Aorta (tissue), 5 donors: ENCODE results near the gene NCKAP5. TPM values are rescaled to one million over a fixed set of nuclear protein-coding genes. Genes with fewer than 3 reads are reported as not detected.

Experiments
- ATAC-seq: fragments of 200-7000 bp; cut with Tn5 transposase; one replicate; pipeline ENCODE4 v1.9.1; 2022; ENCODE audit warnings: moderate library complexity; ENCODE audit not compliant: low FRiP score
- DNase-seq, 2 donors: peaks; one replicate each; pipeline ENCODE4 v3.0.0-alpha.2; 2020
- H3K27ac ChIP-seq, 2 donors: one replicate each; pipeline ENCODE4 v1.5.1; 2013; ENCODE audit warnings: low read length in 2 of 2, mild to moderate bottlenecking in 2 of 2, moderate library complexity in 2 of 2, control low read depth in 1 of 2, inconsistent platforms in 1 of 2, low read depth in 1 of 2
- H3K27me3 ChIP-seq, 2 donors: one replicate each; pipeline ENCODE4 v1.6.1; 2013; ENCODE audit warnings: control low read depth in 1 of 2, low read length in 1 of 2, mild to moderate bottlenecking in 1 of 2, moderate library complexity in 1 of 2; ENCODE audit not compliant: insufficient read depth in 2 of 2, control insufficient read depth in 1 of 2
- H3K36me3 ChIP-seq, 2 donors: one replicate each; pipeline ENCODE4 v1.6.1; 2013; ENCODE audit warnings: control low read depth in 1 of 2, low read length in 1 of 2, mild to moderate bottlenecking in 1 of 2; ENCODE audit not compliant: insufficient read depth in 2 of 2, control insufficient read depth in 1 of 2
- H3K4me1 ChIP-seq, 2 donors: one replicate each; pipeline ENCODE4 v1.6.1; 2013; ENCODE audit warnings: low read length in 2 of 2, control low read depth in 1 of 2, mild to moderate bottlenecking in 1 of 2, moderate library complexity in 1 of 2; ENCODE audit not compliant: insufficient read depth in 2 of 2, control insufficient read depth in 1 of 2
- H3K4me3 ChIP-seq, 2 donors: one replicate each; pipeline ENCODE4 v1.5.1; 2013; ENCODE audit warnings: low read length in 2 of 2, control low read depth in 1 of 2, mild to moderate bottlenecking in 1 of 2
- H3K9me3 ChIP-seq: one replicate; pipeline ENCODE4 v1.6.1; 2013; ENCODE audit warnings: mild to moderate bottlenecking, low read length; ENCODE audit not compliant: control insufficient read depth
- WGBS, 2 donors: extraction: QIAGEN DNeasy Blood & Tissue Kit; methylation state at CpG; one replicate each; pipeline ENCODE4 v1.1.7; 2013; 5-methylcytosine and 5-hydroxymethylcytosine counted together
- intact Hi-C, 2 donors: fragments of 100-400 bp; cut with DNase I; formaldehyde crosslinking; loops; one replicate each; pipeline versions ENCODE4 v1.14.2 to v1.15.0; 2022
- polyA plus RNA-seq, 2 donors: library from polyadenylated mRNA; stranded (reverse); fragments of 200-250 nt; gene quantifications; one replicate each; pipeline ENCODE4 v1.2.3, GENCODE V29; 2013
- total RNA-seq, 2 donors: library from RNA; stranded (reverse); fragmentation: NEBNext Ultra II Directional; extraction: Animal tissue kit (Norgen Biotek cat#: 25700); gene quantifications; one replicate each; pipeline ENCODE4 v1.2.1, GENCODE V29; 2021
- donor health status: healthy with polysubstance abuse.
- donor health status: Bipolar disorder and iron deficiency.
- donor health status: DM: no; HTN: no; CAD: no.
- donor health status: DM: no; HTN: no; CAD: no.
- donor health status: DM: yes; HTN: yes; CAD: no.

The NCKAP5 gene
- total and polyA plus RNA-seq, 4 donors = 0.75 to 7.5 (median 2.4) TPM; not detected in 1

DNA sequence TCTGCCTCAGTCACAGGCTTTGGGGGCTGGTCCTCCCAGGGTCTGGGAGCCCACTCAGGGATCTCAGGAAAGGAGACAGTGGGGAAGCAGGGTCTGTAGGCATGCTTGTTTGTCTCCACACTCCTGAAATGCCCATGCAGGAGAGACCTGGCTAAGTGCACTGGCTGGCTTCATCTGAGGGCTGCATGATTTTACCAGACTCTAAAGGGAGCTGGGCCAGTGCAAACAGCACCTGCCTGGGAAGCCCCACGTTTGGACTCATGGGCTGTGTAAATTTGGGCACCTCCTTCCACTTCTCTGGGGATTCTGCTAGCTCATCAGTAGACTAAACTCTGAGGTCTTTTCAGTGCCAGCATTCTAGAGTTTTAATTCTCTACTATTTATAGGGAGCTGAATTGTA, 931.9 kb downstream of the NCKAP5 start:
- H3K27ac ChIP-seq = no peak overlapping the region
- intact Hi-C loops = no loop called here
- H3K9me3 ChIP-seq = no peaks in the 10 kb centered on the region
- no peak for DNase-seq
- 11 to 27% methylated on average over 1 of the region's 1 CpG for WGBS, 2 donors
- ATAC-seq = no peak
- H3K4me1 ChIP-seq = no peaks in the 10 kb centered on the region
- H3K4me3 ChIP-seq = no peak overlapping the region
- no peaks in the 10 kb centered on the region for H3K27me3 ChIP-seq
- H3K36me3 ChIP-seq = no peaks in the 10 kb centered on the region

DNA sequence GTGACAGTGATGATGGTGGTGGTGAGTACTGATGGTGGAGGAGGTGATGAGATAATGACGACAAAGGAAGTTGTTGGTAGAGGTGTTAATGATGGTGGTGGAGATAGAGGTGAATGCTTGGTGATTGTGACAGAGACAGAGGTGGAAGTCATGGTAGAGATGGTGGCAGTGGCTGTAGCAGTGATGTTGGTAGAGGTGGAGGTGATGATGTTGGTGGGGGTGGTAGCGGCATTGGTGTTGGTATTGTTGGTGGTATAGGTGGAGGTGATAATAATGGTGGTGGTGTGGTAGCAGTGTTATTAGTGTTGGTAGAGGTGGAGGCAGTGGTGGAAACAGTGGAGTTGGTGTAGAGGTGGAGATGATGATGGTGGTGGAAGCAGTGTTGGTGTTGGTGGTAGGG, 934.6 kb downstream of the NCKAP5 start:
- WGBS, 2 donors = 96% methylated on average over 2 of the region's 2 CpGs
- Histone ChIP-seq H3K4me1 (no peaks in the 10 kb centered on the region), H3K27me3 (no peaks in the 10 kb centered on the region)

DNA sequence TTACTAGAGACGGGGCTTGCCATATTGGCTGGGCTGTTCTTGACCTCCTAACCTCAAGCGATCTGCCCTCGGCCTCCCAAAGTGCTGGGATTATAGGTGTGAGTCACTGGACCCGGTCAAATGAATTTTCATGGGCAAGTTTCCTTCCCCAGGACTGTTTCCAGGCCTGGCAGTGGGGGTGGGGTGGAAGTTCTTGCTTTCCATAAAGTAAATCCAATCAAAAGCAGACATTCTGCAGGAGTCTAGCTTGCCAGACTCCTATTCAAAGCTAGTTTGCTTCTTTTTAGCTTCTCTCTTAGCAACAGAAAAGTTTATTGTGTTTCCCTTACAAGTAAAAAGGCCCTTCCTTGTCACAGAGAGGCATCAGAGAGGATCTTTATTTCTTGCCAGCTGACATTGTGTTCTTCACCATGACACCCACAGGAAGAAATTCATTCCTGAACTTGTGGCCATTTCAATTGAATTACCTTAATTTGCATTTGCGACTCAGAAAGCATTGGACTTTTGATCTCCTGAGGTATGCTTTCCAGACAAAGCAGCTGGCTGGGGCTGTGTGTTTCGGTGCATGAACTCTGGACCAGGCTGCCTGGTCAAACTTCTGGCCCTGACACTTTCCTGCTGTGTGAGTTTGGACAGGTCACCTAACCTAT, 936.1 kb downstream of the NCKAP5 start:
- DNase-seq = no peak
- ATAC-seq = no peak
- intact Hi-C loops = no loop called here
- Histone ChIP-seq H3K27me3 (no peaks in the 10 kb centered on the region), H3K27ac (no peak overlapping the region), H3K4me1 (no peaks in the 10 kb centered on the region), H3K4me3 (no peak overlapping the region), H3K9me3 (no peaks in the 10 kb centered on the region), H3K36me3 (no peaks in the 10 kb centered on the region)
- WGBS, 2 donors = 51 to 54% methylated on average over 6 of the region's 6 CpGs

More for the DNA sequence above, 934.6 kb downstream of the NCKAP5 start:
- no peak overlapping the region for H3K27ac ChIP-seq
- intact Hi-C loops = no loop called here
- ATAC-seq = no peak
- H3K36me3 ChIP-seq = no peaks in the 10 kb centered on the region
- H3K4me3 ChIP-seq = no peak overlapping the region
- no peaks in the 10 kb centered on the region for H3K9me3 ChIP-seq
- DNase-seq = no peak

DNA sequence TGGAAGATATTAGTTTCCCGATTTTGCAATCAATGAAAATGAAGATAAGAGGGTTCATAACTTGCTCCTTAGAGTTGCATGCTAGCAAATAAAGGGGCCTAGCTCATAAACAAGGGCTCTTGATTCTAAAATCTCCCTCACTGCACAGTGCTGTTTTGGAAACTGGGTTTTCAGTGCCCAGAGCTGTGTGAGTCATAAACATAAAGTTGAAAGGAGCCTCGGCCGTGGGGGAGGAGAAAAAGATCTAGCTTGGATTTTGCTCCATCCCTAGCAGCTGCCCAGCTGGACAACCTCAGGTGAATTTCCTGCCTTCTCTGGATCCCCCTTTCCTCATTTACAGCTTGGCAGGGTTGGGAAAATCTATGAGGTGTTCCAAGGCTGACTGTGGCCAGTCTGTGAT, 940.7 kb downstream of the NCKAP5 start:
- H3K36me3 ChIP-seq = no peaks in the 10 kb centered on the region
- H3K4me3 ChIP-seq = no peak overlapping the region
- no peak for DNase-seq
- intact Hi-C loops = no loop called here
- no peaks in the 10 kb centered on the region for H3K9me3 ChIP-seq
- ATAC-seq = no peak
- 73 to 80% methylated on average over 3 of the region's 3 CpGs for WGBS, 2 donors
- no peaks in the 10 kb centered on the region for H3K4me1 ChIP-seq
- no peak overlapping the region for H3K27ac ChIP-seq
- no peaks in the 10 kb centered on the region for H3K27me3 ChIP-seq

DNA sequence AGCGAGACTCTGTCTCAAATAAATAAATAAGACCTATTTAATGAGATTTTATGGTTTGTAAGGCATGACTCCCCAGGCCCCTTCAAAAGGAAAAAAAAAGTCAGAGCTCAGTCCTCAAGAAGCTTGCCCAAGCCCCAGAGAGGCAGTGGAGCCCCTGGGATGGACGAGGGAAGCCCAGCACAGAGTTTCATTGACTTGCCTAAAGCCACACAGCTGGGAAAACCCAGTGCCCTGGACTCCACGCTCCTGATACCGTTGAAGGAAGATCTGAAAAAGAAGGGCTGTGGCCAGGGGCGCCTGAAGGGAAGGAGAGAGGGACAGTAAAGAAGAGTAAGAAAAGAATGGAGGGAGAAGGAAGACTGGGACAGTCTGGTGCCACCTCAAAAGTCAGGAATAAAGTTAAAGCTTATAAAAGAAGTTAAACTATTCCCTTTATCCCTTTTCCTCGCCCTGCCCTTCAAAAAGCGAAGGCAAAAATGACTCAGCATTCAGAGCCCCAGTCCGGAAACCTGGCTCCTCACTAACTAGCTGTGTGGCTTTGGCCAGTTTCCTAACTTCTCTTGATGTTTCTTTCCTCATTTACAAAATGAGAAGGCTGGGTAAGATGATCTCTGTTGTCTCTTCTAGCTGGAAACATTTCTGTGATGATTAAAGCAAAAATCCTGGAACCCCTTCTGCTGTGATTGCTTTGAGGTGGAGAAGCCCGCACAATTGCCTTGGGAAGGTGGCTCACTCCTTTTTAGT, 945.0 kb downstream of the NCKAP5 start:
- Histone ChIP-seq H3K4me1 (no peaks in the 10 kb centered on the region), H3K9me3 (no peaks in the 10 kb centered on the region), H3K36me3 (no peaks in the 10 kb centered on the region), H3K4me3 (no peak overlapping the region), H3K27ac (no peak overlapping the region), H3K27me3 (no peaks in the 10 kb centered on the region)
- ATAC-seq = no peak
- intact Hi-C loops = no loop called here
- no peak for DNase-seq
- 60 to 74% methylated on average over 9 of the region's 9 CpGs for WGBS, 2 donors
